ENCODE results near the gene LACTB.

DNA sequence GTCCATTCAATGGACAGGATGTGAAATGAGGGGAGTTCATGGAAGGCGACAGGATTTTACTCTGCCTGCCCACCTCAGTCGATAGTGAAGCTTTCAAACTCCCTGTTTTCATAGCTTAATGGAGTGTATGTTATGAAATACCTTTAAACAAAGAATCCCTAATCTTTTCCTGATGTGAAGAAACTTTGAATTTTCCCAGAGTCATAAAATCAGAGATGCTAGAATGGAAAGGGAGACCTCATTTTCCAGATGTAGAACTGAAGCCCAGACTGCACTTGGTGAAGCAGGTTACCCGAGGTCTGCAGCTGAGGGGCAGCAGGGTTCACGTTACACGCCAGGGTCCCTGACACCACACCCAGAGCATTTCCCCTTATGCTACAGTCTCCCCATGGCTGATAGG is 34.7 kb upstream of the LACTB start:
- TF ChIP-seq, protein P1, sequence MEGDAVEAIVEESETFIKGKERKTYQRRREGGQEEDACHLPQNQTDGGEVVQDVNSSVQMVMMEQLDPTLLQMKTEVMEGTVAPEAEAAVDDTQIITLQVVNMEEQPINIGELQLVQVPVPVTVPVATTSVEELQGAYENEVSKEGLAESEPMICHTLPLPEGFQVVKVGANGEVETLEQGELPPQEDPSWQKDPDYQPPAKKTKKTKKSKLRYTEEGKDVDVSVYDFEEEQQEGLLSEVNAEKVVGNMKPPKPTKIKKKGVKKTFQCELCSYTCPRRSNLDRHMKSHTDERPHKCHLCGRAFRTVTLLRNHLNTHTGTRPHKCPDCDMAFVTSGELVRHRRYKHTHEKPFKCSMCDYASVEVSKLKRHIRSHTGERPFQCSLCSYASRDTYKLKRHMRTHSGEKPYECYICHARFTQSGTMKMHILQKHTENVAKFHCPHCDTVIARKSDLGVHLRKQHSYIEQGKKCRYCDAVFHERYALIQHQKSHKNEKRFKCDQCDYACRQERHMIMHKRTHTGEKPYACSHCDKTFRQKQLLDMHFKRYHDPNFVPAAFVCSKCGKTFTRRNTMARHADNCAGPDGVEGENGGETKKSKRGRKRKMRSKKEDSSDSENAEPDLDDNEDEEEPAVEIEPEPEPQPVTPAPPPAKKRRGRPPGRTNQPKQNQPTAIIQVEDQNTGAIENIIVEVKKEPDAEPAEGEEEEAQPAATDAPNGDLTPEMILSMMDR (IDR thresholded peaks at IDR 0.05): no peak
- TF ChIP-seq POLR2AphosphoS5 (IDR thresholded peaks at IDR 0.05) (no peak), POLR2A (IDR thresholded peaks at IDR 0.05) (no peak)

All from prostate gland (tissue), 2 donors.